ENCODE results near the gene CPT1A.

Gene CPT1A

DNA sequence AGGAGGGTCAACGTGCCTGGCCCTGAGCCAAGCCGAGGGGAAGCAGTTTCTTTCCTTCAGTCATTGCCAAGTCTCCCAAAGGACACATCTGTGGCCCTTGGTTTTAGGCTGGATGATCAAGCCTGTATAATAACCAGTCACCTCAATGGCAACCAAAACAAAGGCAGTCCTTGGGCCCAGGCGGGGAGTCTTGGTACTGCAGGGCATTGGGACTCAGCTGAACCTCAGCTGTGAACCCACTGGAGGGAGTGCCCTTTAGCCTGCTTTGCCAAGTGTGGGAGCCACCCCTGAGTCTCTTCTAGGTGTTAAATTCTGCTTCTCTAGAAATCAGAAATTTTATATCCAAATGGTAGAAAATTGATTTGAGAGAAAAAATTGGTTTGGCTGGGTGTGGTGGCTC, 36.9 kb downstream of the CPT1A start:
- no peak for DNase-seq (ENCODE audit: low read depth in 2 of 2, low spot score in 1 of 2)

DNA sequence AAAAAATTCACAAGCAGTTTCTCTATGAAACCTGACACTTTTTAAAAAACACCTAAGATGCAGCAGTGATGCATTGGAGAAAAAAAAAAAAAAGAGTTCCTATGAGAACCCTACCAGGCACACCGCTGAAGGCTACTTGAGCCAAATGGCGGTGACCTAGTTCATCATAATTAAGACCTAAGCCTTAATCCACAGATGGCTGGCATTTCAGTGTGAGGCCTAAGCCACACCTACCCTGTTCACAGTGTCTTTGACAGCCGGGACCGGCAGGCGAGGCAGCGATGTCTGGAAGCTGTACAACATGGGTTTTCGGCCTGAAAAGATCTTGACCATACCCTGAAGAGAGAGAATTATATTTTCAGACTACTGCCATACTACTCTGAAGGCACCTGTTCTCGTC, 38.0 kb downstream of the CPT1A start:
- DNase-seq (ENCODE audit: low read depth in 2 of 2, low spot score in 1 of 2): no peak

DNA sequence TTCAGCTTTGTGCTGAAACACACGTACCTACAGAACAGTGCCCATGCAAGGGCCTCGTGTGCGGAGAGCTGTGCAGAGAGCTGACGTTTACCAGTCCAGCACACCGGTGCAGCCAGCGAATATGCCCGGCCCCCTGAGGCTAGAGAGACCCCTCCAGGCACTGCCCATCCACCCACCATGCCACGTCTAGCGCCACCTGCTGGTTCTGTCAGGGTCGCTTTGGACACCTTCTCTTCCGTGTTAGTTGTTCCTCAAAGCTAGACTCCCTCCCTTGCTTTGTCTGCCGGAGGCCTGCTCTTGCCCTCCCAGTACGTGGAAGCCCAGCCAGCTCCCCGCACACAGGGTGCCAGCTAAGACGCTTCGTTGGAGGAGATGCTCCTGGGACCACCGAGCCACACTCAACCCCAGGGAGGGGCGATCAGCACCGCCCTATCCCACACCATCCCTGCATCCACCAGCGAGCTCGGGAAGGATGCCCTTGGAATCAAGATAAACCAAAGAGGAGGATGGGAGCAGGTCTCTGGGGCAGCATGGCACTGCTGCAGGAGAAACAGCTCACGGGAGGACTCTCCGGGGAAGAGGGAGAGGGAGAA, 43.4 kb downstream of the CPT1A start:
- peak in 1 of 2 donors; percentile 6 for DNase-seq (ENCODE audit: low read depth in 2 of 2, low spot score in 1 of 2)

DNA sequence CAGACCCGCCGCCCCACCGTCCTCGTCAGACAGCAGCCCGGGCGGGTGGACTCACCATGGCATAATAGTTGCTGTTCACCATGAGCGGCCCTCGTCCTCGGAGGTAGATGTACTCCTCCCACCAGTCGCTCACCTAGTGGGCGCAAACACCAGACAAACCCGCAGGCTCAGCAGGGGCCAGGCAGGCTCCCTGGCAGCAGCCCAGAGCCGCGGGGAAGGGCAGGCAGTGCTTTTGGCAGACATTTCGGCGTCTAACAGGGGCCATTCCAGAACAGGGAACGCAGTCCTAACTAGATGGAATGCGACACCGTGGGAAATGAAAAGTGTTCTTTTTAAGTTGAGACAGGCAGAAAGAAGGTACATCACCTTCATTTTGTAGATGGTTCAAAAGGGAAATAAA, 44.9 kb downstream of the CPT1A start:
- no peak for DNase-seq (ENCODE audit: low read depth in 2 of 2, low spot score in 1 of 2)

DNA sequence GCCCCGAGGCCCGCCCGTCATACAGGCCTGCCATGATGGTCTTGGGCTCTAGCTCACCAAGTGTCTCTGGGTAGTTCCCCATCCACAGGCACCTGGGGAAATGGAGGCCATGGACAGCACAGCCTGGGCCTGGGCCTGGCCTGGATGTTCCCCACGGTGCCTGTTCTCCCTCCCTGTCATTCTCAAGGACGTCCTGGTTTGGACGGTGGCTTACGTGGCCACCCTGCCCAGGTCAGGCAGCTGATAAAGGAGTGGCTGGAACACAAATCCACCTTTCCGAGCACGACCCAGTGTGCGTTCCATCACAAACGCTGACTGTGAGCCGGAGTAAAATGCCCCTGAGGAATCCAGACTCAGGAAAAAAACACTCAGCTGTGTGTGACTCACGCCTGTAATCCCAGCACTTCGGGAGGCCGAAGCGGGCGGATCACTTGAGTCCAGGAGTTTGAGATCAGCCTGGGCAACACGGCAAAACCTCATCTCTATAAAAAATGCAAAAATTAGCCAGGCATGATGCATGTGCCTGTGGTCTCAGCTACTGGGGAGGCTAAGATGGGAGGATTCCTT, 49.2 kb downstream of the CPT1A start:
- DNase-seq (ENCODE audit: low read depth in 2 of 2, low spot score in 1 of 2): no peak

DNA sequence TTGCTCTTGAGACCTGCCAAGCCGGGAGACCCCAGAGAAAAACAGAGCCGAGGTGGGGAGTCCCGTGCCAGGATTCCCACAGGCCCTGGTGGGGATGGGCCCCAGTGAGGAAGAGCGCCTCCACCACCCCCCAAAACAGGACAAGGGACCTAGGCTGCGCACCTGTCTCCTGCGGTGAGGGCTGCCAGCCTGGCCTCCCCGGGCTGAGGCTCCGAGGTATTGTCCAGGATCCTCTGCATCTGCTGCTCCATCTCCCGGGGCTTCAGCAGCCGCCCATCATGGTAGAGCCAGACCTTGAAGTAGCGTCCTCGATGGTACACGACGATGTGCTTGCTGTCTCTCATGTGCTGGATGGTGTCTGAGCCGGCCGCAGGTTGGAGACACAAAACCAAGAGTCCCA, 57.1 kb downstream of the CPT1A start:
- DNase-seq (ENCODE audit: low read depth in 2 of 2, low spot score in 1 of 2): no peak

DNA sequence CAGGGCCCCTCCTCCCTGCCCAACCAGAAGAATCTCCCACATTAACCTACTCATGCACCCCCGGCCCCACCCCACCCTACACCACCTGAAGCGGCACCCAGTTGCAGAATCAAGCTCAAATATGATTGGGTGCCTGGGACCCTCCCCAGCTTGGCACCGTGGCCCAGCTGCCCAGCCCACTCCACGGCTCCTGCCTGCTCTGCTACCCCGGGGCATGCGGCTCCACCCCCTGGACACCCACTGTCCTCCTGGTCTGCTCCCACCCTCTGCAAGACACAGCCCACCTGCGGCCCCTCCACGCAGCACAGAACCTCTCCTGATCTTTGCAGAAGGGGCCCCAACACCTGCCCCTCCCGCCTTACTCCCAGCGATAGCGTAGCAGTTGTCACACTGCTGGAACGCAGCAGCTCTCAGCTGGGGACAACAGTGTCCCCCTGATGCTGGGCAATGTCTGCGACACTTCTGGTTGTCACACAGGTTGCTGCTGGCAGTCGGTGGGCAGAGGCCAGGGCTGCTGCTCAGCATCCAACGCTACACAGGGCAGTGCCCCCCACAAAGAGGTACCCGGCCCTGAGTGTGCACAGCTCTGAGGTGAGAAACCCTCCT, 58.4 kb downstream of the CPT1A start:
- no peak for DNase-seq (ENCODE audit: low read depth in 2 of 2, low spot score in 1 of 2)

DNA sequence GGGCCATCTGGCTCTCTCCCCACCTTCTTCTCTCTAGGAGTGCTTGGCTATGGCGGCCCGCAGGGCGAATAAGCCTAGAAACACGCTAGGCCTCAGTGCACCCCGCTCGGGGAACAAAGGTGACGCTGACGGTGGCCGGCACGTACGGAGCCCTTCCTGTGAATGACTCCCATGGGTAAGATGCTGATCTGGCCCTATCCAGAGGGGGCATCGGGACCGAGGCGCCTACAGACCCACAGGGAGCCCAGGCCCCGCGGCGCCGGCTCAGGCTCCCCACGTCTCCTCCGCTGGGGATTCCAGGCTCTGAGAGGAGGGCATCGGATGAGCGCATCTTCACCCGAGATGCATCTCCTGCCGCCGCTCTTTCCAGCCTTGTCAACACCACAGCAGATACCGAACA, 59.0 kb downstream of the CPT1A start:
- DNase-seq (ENCODE audit: low read depth in 2 of 2, low spot score in 1 of 2): no peak

DNA sequence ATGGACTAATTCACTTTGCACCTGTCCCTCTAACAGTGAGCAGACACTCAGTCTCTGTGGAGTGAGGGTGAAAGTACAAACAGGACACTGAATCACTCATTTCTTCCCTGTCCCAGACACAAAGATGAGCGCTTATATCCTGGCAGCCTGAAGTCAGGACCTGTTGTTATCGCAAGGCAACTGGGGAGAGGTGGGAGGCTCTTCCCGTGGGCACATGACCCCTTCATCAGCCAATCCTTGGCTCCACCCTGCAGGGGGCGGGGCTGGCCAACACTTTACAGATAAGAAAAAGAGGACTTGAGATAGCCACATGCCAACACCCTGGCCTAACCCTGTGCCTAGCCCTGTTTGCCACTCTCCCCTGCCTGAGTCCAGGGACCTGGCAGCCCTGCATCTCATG, 60.9 kb downstream of the CPT1A start:
- no peak for DNase-seq (ENCODE audit: low read depth in 2 of 2, low spot score in 1 of 2)

DNA sequence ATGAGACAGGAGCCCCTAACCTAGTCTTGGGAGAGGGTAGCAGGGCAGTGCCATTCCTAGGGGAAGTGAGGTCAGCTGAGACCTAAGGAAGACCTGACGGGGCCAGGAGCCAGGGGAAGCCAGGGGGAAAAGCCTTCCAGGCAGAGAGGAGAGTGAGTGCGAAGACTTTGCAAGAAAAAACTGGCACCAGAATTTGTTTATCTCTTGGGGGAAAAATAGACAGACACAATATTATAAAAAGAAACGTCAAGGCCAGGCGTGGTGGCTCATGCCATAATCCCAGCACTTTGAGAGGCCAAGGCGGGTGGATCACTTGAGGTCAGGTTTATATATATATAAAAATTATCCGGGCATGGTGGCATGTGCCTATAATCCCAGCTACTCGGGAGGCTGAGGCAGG, 63.5 kb downstream of the CPT1A start:
- no peak for DNase-seq (ENCODE audit: low read depth in 2 of 2, low spot score in 1 of 2)

DNA sequence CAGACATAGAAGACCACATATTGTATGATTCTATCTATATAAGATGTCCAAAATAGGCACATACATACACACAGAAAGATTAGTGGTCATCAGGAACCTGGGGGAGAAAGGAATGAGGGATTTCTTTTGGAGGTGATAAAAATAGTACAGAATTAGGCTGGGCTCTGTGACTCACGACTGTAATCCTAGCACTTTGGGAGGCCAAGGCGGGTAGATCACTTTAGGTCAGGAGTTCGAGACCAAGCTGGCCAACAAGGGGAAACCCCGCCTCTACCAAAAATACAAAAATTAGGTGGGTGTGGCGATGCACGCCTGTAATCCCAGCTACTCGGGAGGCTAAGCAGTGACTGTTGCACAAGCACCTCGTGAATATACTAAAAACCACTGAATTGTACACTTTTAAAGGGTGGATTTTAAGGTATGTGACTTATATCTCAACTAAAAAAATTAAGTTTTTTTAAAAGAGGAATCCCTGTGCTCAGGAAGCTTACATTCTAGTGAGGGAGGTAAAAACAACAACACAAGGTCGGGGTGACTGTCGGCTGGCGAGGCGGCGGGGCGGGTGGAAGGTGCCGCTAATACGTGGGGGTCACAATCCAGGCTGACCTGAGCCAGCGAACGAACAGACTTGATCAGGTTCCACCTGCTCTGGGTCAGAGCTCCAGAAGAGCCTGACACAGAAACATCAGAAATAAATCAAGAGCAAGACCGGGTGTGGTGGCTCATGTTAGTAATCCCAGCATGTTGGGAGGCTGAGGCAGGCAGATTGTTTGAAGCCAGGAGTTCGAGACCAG, 65.1 kb downstream of the CPT1A start:
- no peak for DNase-seq (ENCODE audit: low read depth in 2 of 2, low spot score in 1 of 2)

DNA sequence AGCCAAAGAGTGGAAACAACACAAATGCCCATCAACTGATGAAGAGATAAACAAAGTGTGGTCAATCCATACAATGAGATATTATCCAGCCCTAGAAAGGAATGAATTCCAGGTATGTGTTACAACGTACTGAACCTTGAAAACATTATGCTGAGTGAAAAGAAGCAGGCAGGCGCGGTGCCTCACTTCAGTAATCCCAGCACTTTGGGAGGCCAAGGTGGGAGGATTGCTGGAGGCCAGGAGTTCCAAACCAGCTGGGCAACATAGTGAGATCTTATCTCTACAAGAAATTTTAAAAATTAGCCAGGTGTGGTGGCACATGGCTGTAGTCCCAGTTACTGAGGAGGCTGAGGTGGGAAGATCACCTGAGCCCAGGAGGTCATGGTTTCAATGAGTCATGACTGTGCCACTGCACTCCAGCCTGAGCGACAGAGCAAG, 65.7 kb downstream of the CPT1A start:
- DNase-seq (ENCODE audit: low read depth in 2 of 2, low spot score in 1 of 2): no peak

DNA sequence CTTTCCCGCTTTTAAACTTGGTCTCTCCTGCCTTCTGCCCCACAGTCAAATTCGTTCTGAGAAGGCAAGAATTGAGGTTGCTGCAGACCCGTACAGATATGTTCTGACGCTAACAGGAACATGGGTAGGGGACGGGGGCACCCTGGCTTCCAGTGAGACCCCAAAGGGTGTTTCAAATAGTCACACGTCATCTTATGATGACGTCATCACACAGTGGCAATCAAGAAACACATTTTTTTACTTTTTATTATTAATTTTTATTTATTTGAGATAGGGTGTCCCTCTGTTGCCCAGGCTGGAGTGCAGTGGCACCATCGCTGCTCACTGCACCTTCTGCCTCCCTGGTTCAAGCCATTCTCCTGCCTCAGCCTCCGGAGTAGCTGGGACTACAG, 67.5 kb downstream of the CPT1A start:
- no peak for DNase-seq (ENCODE audit: low read depth in 2 of 2, low spot score in 1 of 2)

DNA sequence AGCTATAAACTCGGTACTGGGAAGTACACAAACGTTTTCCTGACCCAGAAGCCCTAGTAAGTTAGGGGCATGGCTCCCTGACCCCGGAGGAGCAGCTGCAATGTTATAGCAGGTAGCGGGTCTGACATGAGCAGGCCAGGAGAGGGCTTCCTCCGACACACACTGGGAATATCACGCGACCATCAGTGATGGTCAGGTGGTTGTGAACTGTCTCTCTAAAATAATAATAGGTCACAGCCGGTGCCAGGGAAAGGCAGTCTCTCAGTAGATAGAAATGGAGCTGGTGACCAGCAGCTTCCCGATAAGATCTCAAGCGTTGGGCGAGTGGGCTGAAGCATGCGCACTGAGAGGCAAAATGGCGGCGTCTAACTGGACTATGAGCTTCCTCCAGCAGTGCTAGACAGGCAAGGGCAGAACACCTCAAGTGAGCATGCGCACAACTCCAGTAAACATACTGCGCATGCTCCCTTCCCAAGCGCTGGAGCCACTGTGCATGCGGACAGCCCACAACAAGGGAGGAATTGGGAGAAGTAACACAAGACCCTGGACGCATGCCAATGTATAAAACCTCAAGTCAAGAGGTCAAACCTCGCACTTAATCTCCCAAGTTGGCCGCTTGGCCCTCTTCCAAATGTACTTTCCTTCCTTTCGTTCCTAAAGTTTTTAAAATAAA, 68.1 kb downstream of the CPT1A start:
- DNase-seq (ENCODE audit: low read depth in 2 of 2, low spot score in 1 of 2): no peak

DNA sequence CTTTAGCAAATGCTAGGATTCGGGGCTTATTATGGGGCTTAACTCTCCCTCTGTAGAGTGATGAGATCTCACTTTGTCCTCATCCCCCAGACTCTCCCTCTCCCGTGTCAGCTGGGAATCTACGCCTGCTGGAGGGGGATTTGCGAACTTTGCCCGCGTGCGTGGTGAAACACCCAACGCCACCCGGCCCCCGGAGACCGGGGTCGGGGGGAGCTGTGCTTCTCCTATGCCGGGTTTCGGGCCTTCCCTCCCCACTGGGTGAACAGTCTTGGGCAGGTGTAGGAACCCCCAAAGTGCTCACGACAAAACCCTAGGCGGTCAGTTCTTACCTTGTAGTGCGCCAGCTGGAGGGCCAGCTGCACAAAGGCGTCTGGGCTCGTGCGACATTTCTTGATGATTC, 68.8 kb downstream of the CPT1A start:
- no peak for DNase-seq (ENCODE audit: low read depth in 2 of 2, low spot score in 1 of 2)

DNA sequence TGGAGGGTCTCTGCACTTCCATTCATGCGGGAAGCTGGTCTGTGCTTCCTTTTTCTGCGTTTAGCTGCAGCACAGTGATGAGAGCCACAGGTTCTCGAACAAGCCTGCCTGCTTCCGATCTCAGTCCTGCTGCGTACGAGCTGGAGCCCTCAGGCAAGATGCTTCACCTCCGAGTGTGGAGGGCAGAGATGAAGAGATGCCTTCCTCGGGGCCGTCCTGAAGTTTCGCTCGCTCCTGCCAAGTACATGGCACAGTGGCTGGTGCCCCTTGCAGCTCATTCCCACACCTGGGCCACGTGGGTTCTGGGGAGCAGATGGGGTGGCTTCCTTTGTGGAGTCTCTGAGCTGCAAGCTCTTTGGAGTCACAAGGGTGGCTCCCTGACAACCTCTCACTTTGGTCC, 70.9 kb downstream of the CPT1A start:
- no peak for DNase-seq (ENCODE audit: low read depth in 2 of 2, low spot score in 1 of 2)

DNA sequence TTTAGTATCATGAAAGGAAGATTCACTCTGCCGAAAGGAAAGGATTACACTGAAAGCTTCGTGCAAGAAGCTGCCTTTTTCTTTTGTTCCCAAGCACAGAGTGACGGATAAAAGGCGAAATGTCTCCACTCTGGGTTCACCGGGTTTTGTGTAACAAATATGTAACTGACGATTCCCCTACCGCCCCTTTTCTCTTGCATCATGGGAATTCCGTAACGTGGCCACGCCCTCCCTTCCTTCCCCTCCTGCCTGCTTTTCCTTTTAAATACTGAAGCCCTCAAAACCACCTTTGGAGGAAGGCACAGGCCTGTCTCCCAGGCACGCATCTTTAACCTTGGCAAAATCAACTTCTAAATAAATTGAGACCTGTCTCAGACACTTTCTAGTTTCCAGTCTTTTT, 74.0 kb downstream of the CPT1A start:
- no peak for DNase-seq (ENCODE audit: low read depth in 2 of 2, low spot score in 1 of 2)

DNA sequence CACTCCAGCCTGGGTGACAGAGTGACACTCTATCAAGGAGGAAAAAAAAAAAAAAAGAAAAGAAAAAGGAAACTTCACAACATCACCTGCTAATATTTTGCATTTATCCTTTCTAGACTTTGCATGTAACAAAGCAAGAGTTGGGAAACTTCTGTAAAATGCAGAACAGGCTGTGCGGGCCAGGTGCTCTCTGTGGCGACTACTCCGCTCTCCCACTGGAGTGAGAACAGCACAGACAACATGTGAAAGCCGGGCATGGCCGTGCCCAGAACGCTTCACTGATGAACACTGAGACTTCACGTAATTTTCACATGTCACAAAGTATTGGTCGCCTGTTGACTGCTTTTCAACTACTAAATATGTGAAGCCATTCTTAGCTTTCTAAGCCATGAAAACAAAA, 74.9 kb downstream of the CPT1A start:
- DNase-seq (ENCODE audit: low read depth in 2 of 2, low spot score in 1 of 2): no peak

DNA sequence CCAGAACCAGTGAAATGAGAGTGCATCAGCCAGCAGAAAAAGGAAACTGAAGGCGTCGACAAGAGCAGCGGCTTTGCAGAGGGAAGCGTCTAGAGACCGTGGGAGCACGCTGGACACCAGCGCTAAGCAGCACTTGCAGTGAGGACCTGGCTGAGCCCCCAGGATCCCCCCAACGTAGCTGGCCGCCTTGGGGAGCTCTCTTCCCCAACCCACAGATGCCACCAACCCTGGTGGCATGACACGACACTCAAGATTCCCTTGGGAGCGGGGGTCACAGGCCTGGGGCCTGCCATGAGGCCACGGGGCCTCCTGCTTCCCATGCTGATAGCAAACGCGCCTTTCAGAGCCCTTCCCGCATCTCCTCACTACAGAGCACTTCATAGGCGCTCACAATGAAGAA, 77.0 kb downstream of the CPT1A start:
- DNase-seq (ENCODE audit: low read depth in 2 of 2, low spot score in 1 of 2): no peak

DNA sequence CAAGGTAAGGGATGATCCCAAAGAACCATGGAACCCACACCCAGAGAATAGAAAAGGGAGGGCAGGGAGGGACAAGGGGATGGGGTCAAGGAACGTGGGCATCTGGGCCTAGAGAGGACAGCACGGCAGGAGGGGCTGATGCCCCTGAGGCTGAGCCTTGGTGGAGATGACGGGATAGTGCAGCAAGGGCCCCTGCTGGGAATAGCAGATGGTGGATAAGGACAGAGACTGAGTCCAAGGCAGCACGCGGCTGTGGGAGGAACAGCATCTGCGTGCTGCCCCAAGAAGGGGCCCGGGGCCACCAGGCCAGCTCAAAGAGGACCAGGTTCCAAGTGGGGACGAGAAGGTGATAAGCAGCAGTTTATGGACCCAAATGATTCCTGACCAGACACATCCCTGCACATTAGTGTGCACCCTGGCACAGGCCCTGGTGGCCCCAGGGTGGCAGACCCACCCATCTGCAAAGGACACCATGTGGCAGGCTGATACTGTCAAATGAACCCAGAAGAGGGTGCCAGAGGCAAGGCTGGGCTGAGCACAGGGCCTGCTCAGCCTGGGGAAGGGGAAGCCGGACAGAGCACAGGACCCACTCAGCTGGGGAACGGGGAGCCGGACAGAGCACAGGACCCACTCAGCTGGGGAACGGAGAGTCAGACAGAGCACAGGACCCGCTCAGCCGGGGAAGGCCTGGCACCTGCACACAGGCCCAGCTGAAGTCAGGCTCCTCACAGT, 77.6 kb downstream of the CPT1A start:
- DNase-seq (ENCODE audit: low read depth in 2 of 2, low spot score in 1 of 2): no peak

DNA sequence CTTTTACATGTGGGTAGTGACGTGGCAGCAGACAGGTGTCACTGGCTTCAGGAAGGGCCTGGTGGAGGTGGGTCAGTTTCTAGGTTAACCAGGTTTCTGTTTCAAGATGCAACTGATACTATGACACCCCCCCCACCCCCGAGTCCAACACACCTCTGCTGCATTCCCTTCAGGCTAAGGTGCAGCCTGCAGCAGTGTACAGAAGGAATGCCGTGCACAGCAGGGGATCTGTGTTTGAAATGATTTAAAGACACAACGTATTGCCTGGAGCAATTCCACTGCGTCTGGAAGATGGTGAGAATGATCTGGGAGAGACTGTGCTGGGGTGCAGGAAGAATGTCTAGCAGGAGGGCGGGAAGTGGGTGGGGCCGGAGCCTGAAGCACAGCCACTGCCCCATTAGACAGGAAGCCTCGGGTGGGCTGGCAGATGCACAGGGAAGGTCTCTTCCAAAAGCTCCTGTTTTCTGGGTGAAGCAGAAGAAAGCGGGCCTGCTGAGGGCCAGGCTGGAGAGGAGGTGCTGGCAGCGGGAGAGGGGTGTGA, 78.5 kb downstream of the CPT1A start:
- no peak for DNase-seq (ENCODE audit: low read depth in 2 of 2, low spot score in 1 of 2)

Data from stimulated activated CD8-positive, alpha-beta memory T cell treated with anti-CD3 and anti-CD28 coated beads, Interleukin-4, amount 100 ng/mL, for 1 hour (primary cell).